GM13977 (cell line): ENCODE data around the gene TBC1D16.

Source experiments
- DNase-seq: peaks from one replicate; pipeline ENCODE4 v3.0.0; 2012; ENCODE audit warnings: low spot score
- CTCF ChIP-seq: IDR thresholded peaks from 2 replicates; pipeline ENCODE4 v1.5.1; 2012; ENCODE audit warnings: mild to moderate bottlenecking, control low read depth; ENCODE audit not compliant: insufficient read depth; ENCODE audit errors: extremely low read depth, missing control alignments
- in situ Hi-C: fragments of 300-500 bp; cut with MboI; formaldehyde crosslinking; loops from one replicate; pipeline ENCODE4 v1.12.0; 2022; ENCODE audit warnings: low sequenced_read_pairs, low pct_unique_long_range_greater_than_20kb, mixed read lengths, inconsistent platforms; ENCODE audit not compliant: unreplicated experiment

The TBC1D16 gene

GRCh38 chr17:79937391-79938335 lies 98.0 kb downstream of the TBC1D16 start:
- no peak for DNase-seq
- no peak for TF ChIP-seq CTCF
- in situ Hi-C loops = no loop called here

- in situ Hi-C loops = no loop called here
- no peak for TF ChIP-seq CTCF
- DNase-seq = no peak
These were observed 98.9 kb downstream of the TBC1D16 start for GRCh38 chr17:79936641-79937381.

GRCh38 chr17:79936050-79936449 lies 99.6 kb downstream of the TBC1D16 start:
- no peak for TF ChIP-seq CTCF
- no peak for DNase-seq
- in situ Hi-C loops = no loop called here

- TF ChIP-seq CTCF = no peak
- DNase-seq = no peak
- in situ Hi-C loops = no loop called here
These were observed 100.3 kb downstream of the TBC1D16 start for GRCh38 chr17:79935197-79935885.

- in situ Hi-C loops = no loop called here
- no peak for DNase-seq
These were observed 101.1 kb downstream of the TBC1D16 start for GRCh38 chr17:79934653-79934970.

More at GRCh38 chr17:79934653-79934970, 101.1 kb downstream of the TBC1D16 start:
- no peak for TF ChIP-seq CTCF
